Dedifferentiated amniotic fluid mesenchymal stem cell (primary cell): ENCODE results near the gene OR5AU1.
"Not testable (repeated sequence)": the region's sequence is repeated elsewhere in the genome, so short reads cannot be mapped to it uniquely, and the experiment has no call there.

Source experiments
- DNase-seq: peaks from one replicate; pipeline ENCODE4 v3.0.0-alpha.2; 2016; ENCODE audit errors: extremely low spot score

OR5AU1 gene

DNA sequence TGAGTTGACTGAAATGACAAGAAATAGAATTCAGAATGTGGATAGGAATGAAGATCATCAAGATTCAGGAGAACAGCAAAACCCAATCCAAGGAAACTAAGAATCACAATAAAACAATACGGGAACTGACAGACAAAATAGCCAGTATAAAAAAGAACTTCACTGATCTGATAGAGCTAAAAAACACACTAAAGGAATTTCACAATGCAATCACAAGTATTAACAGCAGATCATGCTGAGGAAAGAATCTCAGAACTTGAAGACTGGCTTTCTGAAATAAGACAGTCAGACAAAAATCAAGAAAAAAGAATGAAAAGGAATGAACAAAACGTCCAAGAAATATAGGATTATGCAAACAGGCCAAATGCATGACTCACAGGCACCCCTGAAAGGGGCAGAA lies 15.3 kb upstream of the OR5AU1 start:
- no peak for DNase-seq

DNA sequence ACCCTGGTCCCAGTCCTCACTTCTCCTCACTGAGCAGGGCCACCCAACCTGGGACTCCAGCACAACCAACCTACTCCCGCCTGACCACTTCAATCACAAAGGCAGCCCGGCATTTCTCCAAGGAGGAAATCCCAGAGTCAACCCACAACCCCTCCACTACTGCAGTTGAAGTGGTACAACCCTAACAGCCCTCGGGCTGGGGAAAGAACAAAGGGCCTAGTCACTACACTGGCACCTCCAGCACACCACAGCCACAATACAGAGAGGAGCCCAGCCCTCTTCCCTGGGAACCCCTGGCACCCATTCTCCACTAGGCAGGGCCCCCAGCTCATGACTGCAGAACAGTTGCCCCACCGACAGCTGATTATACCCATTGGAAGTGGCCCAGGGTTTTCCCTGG lies 13.7 kb upstream of the OR5AU1 start:
- DNase-seq: no peak

DNA sequence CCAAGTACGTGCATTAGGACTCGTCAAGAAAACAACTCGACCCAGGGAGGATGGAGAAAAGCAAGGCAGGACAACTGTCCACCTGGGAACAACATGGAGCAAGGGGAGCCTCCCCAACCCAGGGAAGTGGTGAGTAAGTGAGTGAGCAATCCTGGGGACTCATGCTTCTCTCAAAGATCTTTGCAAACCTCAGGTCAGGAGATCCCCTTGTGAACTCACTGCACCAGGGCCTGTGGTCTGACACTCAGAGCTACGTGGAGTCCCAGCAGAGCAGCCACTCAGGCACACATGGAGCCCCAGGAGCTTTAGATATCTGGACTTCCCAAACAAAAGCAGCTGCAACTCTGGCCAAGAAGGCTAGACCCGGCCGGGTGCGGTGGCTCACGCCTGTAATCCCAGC lies 12.2 kb upstream of the OR5AU1 start:
- no peak for DNase-seq

DNA sequence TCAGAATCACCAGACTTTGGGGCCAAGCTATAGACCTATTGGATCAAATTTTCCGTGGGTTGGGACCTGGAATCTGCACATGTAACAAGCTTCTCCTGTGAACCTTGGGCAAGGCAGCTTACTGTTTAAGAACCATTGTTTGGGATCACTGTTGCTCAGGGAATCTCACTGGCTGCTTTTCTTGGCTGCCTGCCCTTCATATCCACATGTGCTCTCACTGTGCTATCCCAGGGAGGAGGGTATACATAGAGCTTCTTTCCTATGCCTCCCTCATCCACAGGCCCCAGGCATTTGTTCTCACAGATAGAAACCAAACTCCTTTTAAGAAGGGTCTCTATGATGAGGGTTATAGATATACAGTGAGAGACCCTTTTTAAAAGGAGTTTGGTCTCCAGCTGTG lies 9.8 kb upstream of the OR5AU1 start:
- not testable (repeated sequence) for DNase-seq

DNA sequence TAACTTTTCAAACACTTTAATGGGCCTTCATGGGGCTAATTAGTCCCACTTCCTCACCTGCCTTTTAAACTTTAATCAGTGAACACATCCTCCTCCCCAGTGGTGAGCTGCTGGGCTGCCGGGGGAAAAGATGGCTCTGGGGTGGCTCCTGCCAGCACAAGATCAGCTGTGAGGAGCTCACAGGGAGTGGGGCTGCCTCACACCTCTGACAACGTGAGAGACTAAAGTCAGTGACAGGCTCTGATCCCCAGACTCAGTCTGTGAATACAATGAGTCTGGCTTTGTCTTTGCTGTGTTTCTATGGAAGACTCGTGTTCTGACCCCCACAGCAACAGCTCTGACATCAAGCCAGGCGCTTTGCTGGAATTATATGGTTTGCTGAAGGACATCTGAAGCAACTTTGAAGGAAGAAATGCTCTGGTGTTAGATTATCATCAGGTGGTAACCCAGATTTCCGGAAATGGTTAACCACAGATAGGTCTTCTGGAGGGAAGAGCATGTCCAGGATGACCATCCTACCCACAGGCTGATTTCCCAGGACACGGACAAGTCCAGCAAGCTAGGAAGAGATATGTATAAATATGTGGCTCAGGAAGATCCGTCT lies 9.2 kb upstream of the OR5AU1 start:
- not testable (repeated sequence) for DNase-seq

DNA sequence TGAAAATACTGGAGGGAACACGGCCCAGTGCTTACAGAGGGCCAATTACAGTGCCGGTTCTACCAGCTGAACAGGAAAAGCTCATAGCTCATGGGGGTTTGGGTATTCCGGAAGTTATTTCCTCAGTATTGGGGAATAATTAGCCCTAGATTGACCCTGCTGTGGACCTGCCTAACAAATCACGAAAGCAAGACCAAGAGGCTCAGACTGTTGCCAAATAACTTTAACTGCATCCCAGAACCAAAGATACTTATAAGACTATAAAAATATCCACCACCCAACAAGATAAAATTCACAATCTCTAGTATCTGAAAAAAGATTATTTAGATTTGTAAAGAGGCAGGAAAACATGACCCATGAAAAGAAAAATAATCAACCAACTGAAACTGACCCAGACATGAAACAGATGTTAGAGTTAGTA lies 8.0 kb upstream of the OR5AU1 start:
- no peak for DNase-seq

DNA sequence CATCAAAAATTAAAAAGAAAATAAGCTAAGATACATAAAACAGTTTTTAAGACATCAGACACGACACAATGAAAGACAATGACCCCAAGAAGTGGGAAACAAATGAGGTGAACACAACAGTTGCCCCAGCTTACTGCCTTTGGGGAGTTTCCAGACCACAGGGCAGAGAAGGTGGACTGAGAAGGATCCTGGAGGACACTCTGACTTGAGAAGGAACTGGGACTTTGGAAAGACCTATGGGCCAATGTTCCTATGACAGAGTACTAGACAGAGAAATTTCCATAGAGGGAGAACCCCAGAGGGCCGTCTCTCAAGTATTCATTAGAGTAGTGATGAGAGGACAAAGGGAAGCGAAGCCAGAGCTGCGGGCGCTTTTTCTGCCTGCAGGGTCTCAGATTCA lies 6.2 kb upstream of the OR5AU1 start:
- DNase-seq: no peak

DNA sequence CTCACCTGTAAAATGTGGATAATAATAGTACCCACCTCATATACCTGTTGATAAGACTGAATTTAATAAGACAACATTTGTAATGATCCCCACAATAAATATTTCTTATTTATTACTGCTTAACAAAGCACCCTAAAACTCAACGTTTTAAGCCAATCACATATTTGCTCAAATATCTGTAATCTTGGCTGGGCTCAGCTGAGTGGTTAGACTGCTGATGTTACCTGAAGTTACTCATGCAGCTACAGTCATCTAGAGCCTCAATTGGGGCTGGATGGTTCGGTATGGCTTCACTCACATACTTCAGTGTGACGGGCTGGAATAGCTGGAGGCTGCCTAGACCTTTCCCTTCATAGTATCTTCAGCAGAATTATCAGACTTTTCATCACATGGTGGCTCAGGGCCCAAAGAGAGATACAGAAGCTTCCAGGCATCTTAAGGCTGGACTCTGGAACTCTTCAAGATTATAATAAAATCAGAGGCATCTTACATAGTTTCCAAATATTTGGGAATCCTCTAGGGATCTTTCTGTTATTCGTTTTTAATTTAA lies 4.3 kb upstream of the OR5AU1 start:
- no peak for DNase-seq

DNA sequence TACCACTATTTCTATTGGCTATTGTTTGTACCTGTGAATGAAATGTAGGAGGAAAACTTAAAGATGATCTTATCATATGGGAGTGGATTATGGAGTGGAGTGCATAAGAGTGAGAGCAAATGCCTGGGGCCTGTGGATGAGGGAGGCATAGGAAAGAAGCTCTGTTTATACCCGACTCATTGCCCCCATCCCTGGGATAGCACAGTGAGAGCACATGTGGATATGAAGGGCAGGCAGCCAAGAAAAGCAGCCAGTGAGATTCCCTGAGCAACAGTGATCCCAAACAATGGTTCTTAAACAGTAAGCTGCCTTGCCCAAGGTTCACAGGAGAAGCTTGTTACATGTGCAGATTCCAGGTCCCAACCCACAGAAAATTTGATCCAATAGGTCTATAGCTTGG lies 2.3 kb upstream of the OR5AU1 start:
- not testable (repeated sequence) for DNase-seq

DNA sequence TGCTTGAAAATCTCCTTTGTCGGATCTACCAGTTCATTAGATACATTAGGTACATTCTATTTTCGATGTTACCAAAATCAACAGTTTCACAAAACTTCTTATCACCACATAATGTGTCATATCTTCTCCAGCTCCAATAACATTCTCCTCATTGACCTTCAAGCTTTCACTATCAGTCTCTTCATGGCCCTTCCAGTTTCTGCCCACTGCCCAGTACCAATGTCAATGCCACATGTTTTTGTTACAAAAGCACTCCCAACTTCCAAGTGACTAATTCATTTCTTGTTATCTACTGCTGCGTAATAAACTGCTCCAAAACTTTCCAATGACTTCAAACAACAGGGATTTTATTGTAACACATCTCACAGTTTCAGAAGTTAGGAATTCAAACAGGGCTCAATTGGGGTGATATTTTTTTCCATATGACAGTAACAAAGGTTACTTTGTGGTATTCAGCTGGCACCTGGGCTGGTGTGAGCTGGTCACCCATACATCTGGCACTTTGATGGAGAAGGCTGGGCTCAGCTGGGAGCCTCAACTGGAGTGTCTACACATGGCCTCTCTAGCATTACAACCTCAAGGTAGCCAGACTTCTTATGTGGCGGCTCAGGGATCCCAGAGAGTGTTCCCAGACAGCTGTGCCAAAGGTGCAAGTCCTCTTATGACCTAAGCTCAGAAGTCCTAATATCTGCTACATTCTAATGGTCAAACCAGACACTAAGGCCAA lies 6.1 kb downstream of the OR5AU1 start:
- no peak for DNase-seq

DNA sequence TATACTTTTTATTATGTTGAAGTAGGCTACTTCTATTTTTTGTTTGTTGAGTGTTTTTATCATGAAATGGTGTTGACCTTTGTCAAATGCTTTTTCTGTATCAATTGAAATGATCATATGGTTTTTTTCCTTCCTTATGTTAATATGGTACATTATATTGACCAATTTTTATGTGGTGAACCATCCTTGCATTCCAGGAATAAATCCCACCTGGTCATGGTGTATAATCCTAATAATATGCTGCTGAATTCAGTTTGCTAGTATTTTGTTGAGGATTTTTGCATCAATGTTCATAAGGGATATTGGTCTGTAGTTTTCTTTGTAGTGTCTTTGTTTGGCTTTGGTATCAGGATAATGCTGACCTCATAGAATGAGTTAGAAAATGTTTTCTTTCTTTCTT lies 10.4 kb downstream of the OR5AU1 start:
- no peak for DNase-seq

DNA sequence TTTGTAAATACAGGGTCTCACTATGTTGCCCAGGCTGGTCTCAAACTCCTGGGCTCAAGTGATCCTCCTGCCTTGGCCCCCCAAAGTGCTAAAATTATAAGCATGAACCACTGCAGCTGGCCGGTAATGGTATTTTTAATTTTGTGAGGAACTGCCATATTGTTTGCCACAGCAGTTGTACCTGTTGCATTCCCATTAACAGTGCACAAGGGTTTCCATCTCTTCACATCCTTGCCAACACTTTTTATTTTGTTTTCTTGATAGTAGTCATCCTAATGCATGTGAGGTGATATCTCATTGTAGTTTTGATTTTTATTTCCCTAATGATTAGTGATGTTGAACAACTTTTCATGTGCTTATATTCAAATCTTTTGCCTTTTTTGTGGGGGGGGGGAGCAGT lies 13.5 kb downstream of the OR5AU1 start:
- DNase-seq: no peak

DNA sequence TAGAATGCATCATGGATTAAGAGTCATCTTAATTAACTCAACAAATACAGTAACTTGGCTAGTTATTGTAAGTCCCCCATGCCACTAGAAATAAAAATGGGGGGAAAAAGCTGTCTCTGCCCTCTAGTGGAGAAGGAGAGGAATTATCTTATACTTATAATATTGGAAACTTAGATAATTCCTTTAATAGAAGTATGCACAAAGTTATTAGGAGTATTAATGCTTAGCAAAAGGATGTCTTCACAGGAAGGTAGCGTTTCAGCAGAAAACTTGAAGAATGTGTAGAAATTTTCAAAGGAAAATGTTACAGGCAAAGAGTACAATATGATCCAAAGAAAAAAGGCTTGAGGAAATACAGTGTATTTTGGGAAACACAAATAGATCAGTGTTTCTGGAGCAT lies 19.8 kb downstream of the OR5AU1 start:
- no peak for DNase-seq

DNA sequence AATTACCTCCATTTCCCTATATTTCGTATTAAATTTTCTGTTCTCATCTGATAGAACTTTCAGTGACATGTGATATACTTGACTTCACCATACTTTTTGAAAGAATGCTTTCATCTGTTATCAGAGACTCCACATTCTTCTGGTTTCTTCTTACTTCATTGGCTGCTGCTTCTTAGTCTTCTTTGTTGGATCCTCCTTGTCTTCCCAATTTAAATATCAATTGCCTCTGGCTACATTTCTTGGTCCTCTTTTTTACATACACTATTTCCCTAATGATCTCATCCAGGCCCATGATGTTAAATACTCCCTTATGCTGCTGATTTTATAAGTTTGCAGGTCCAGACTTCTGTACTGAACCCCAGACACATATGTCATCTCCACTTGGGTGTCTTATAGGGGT lies 22.0 kb downstream of the OR5AU1 start:
- DNase-seq: no peak

DNA sequence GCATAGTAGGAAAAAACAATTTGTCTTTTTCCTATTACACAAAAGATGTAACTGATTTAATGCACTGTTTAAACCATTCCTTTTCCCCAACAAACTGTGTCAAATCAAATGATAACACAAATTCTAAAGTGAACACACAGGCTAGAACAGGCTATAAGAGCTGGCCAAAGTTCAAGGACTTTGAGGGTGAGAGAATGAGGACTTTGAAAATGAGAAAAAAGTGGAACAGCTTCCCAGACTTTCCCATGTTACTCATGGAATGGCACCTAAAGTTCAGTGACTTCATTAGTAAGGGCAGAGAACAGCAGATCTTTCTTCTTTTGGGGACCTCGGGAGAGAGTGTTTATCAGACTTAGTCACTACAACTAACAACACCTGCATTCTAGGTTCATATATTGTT lies 32.4 kb downstream of the OR5AU1 start:
- no peak for DNase-seq

DNA sequence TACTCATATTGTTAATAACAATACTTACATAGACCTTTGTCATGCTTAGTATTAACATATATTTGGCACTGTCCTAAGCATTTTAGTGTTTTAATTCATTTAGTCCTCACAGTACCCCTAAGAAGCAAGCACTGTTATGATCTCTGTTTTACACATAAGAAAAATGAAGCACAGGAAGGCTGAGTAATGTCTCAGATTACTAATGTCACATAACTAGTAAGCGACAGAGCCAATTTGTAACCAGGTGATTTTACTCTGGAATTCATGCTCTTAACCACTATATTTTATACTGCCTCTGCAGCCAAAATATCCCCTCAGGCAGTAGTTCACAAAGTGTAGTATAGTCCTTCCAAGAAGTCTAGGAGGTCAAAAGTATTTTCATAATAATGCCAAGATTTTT lies 34.7 kb downstream of the OR5AU1 start:
- no peak for DNase-seq

DNA sequence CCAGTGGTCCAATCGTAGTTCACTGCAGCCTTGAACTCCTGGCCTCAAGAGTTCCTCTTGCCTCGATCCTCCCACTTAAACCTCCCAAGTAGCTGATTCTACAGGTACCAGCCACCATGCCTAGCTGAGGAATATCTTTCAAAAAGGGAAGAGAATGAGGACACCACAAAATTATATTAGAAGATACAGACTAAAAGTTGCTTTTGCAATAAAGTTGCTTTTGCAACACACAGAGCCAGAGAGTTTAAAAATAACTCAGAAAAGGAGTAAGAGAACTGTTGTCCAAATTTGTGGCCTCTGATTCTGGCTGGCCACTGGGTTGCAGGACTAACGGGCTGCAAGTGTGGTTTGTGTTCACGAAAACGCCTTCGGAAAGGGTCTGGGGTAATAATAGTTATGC lies 35.2 kb downstream of the OR5AU1 start:
- no peak for DNase-seq

DNA sequence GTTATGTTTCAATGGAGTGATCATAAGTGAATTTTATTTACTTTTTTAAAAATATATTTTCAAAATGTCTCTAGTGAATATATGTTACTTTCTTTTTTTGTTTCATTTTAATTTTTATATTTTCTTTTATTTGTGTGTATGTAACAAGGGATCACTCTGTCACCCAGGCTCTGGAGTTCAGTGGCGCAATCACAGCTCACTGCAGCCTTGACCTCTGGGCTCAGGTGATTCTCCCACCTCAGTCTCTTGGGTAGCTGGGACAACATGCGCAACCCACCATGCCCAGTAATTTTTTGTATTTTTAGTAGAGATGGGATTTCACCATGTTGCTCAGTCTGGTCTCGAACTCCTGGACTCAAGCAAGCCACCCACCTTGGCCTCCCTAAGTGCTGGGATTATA lies 36.9 kb downstream of the OR5AU1 start:
- no peak for DNase-seq

DNA sequence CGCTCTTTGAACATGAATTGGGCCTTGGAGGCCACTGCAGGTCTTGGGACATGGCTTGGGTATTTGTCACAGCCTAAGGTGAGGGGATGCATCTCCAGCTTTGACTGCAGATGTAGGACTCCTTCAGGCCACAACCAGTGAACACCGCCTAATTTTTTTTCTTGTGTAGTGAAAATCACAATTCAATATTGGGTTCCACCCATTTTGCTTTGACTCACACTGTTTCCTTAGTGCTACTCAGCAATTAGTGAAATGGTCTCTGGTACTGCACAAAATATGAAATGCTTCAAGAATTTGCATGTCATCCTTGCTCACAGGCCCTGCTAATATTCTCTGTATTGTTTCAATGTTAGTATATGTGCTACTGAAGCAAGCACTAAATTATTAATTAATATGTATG lies 42.5 kb downstream of the OR5AU1 start:
- DNase-seq: no peak

DNA sequence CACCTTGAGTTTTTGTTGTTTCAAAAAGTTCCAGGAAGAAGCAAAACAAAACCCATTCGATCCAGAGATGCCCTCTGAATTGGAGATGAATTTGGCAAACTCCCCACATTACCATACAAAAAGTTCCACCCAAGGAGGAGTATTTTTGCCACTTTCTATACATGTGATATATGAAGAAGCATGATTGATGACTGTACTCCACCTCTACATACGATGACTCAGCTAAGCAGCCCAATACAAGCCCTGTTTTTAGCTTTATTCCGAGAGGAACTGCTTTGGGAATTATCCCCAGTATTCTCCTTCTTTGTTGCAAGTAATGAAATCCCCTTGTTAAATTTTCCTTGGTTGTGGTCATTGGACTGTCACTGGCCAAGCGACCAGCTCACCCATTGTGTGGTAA lies 43.6 kb downstream of the OR5AU1 start:
- DNase-seq: no peak

DNA sequence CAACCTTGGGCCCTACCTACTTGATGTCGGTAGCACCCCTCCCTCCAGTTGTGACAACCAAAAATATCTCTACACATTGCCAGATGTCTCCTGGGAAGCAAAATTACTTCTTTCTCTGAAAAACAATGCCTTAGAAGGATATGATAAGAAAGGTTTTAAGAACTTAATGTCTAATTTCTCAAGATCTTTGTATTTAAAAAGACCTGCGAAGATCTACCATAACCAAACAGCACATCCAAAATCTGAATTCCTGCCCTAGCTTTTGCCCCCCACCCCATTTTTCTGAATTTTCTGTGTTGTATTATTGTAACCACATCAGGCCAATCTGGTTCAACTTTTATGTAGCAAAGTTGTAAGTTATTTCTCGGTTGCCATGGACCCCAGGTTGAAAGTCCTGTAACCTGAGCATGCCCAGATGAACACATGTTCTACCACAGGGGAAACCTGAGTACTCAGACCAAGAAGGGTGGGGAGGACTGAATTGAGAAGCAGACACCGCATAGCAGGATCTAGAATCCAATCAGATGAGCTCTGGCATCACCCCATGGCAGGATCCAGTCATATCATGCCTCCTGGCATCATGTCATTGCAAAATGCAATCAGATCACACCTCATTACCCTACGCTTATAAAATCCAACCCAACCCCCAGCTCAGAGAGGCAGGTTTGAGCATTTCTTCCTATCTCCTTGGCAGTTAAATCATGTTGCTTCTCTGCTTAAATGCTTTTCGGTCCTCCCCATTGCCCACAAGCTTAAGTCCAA lies 46.3 kb downstream of the OR5AU1 start:
- no peak for DNase-seq

DNA sequence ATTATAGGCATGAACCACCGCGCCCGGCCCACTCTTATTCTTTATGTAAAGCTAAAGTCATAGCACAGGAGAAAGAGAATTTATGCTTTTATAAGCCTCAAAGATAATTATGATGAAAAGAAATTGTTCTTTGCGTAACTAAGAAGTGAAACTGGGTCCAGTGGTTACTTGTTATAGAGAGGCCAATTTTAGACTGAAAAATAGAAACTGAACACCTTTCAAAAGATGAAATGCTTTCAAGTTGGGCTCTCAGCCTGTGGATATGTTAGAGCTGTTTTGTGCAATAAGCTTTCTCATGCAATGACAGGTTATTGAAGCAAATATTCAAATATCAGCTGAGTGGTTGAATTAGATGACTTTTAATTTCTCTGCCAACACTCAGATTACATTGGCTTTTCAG lies 47.1 kb downstream of the OR5AU1 start:
- DNase-seq: no peak

DNA sequence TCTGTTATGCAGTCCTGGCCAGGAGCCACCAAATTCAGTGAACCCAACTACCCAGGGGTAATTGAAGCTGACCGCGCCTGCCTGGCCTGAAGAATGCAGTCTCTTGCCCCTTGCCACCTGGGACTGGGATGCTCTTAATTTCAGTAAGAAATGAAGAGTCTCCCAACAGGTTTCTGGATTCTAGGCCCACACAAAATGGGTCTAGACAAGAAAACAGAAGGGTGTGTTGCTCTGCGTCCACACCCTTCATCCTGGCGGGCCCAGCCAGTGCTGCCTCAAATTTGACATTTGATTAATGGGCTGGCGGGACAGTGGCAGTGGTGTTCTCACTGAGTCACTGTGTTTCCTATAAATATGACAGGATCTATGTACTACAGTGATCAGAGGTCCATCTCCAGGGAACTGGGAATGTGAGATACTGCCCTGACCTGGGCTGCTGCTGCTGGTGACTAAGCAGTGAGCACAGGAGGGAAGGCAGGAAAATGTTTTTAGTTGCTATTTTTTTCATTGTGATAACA lies 48.5 kb downstream of the OR5AU1 start:
- DNase-seq: no peak
